ENCODE data around the gene LRRC27. TPM values are rescaled to one million over a fixed set of nuclear protein-coding genes. Genes with fewer than 3 reads are reported as not detected.

LRRC27 gene
- total and polyA plus RNA-seq, 2 of the 4 experiments (the other 2 are of a cell fraction), result 3.8 to 5.3 TPM

GRCh38 chr10:132306343-132306685 lies 25.7 kb upstream of the LRRC27 start:
- dilution Hi-C loops (cut with HindIII; ENCODE audit: low sequenced_read_pairs, unreplicated experiment) (no loop called here), in situ Hi-C loops (cut with MboI; ENCODE audit: low sequenced_read_pairs) (no loop called here), intact Hi-C loops (cut with micrococcal nuclease) (loop anchor here (5.0 kb wide), 1 partner anchor 34 kb away; no protein-coding TSS in a partner anchor)
- DNase-seq, result no peak
- Histone ChIP-seq H4K8ac (ENCODE audit: low read depth in 2 of 2, low read length in 2 of 2) (no peak overlapping the region), H2AK5ac (ENCODE audit: low read depth, low read length) (no peak overlapping the region), H3K36me3 (ENCODE audit: control insufficient read depth, insufficient read depth, low read length) (no peaks in the 10 kb centered on the region), H2BK15ac (ENCODE audit: low read depth, low read length) (no peak overlapping the region), H2AK9ac (replicated peaks; ENCODE audit: low read depth, low read length, poor library complexity) (no peak overlapping the region), H3K18ac (ENCODE audit: low read depth, low read length) (no peak overlapping the region), H3K4me1 (ENCODE audit: control insufficient read depth, insufficient read depth, low read length) (peaks cover 5% of the 10 kb centered on the region; the same call in 1 of the 2 replicates), H3K4ac (ENCODE audit: low read depth, low read length) (no peak overlapping the region), H2BK20ac (ENCODE audit: low read depth, low read length) (no peak overlapping the region), H3K9me3 (ENCODE audit: control insufficient read depth, insufficient read depth, low read length) (peaks cover 5% of the 10 kb centered on the region; the same call in 1 of the 2 replicates), H2AFZ (replicated peaks; ENCODE audit: low read length, poor library complexity) (no peak overlapping the region), H3K9ac (ENCODE audit: low read depth, low read length) (no peak overlapping the region), H3K56ac (ENCODE audit: extremely low read depth, insufficient read depth, low read length) (no peak overlapping the region), H3K14ac (replicated peaks; ENCODE audit: low read depth, low read length) (no peak overlapping the region), H3K4me3 (ENCODE audit: insufficient read depth, low read depth, low read length) (no peak overlapping the region), H4K5ac (ENCODE audit: low read depth, low read length) (no peak overlapping the region), H4K91ac (ENCODE audit: insufficient read depth, low read depth, low read length) (no peak overlapping the region), H4K20me1 (ENCODE audit: insufficient read depth, low read length) (no peaks in the 10 kb centered on the region), H2BK5ac (ENCODE audit: low read depth, low read length, poor library complexity, severe bottlenecking) (no peak overlapping the region), H2BK120ac (ENCODE audit: low read depth, low read length) (no peak overlapping the region), H3K4me2 (ENCODE audit: low read depth, low read length) (no peak overlapping the region), H3K9me1 (ENCODE audit: insufficient read depth, low read length) (0 out of 2 replicates have a peak, but pooled peaks cover 3% of the 10 kb centered on the region), H3K27me3 (ENCODE audit: control insufficient read depth, insufficient read depth, low read length) (peaks cover 28% of the 10 kb centered on the region; the same call in 1 of the 2 replicates), H3K79me1 (ENCODE audit: low read depth in 1 of 2, low read length in 2 of 2) (no peaks in the 10 kb centered on the region), H3K27ac (ENCODE audit: insufficient read depth, low read length) (no peak overlapping the region), H3K23ac (ENCODE audit: low read depth, low read length) (no peak overlapping the region)
- TF ChIP-seq POLR2A (IDR thresholded peaks at IDR 0.05; ENCODE audit: low read depth, low read length) (no peak), RFX5 (IDR thresholded peaks at IDR 0.05; ENCODE audit: low read depth, low read length) (no peak), MAZ (IDR thresholded peaks at IDR 0.05; ENCODE audit: borderline replicate concordance, low read depth, low read length) (no peak)
- WGBS, 2 experiments (ENCODE audit: extremely low coverage in 2 of 2, insufficient read length in 1 of 2), result 100% methylated on average over 9 of the region's 16 CpGs; no CpG with 5 or more reads in 1 of the 2 experiments
- no peak for ATAC-seq (ENCODE audit: low read depth)
- ChIA-PET CTCF (no interaction called here), POLR2A (ENCODE audit: unreplicated experiment) (no interaction called here)
- no TSS peak for BruUV-seq (replicated peaks)
